ENCODE measurements around the gene SH3BP2. TPM values are rescaled to one million over a fixed set of nuclear protein-coding genes. Genes with fewer than 3 reads are reported as not detected.

The SH3BP2 gene
- 45.9 TPM for polyA plus RNA-seq
- long read RNA-seq, donor 1, partial matches to known transcripts: 0 of 2 reads
- long read RNA-seq, donor 1, other reads (novel, unspliced or antisense): 0 of 2 reads
- long read RNA-seq, donor 2, partial matches to known transcripts: 0 of 6 reads
- long read RNA-seq, donor 2, other reads (novel, unspliced or antisense): 0 of 6 reads
- long read RNA-seq, donor 3: 0 reads
- long read RNA-seq, donor 4, partial matches to known transcripts: 0 of 1 reads
- long read RNA-seq, donor 4, other reads (novel, unspliced or antisense): 0 of 1 reads
- long read RNA-seq, donor 5, partial matches to known transcripts: 0 of 5 reads
- long read RNA-seq, donor 5, other reads (novel, unspliced or antisense): 0 of 5 reads
- long read RNA-seq, donor 6, full-length matches to known transcripts: 4 of 20 reads
- long read RNA-seq, donor 6, partial matches to known transcripts: 16 of 20 reads
- long read RNA-seq, donor 6, other reads (novel, unspliced or antisense): 0 of 20 reads
- long read RNA-seq, donor 7: 0 reads
- long read RNA-seq, donor 8, partial matches to known transcripts: 29 of 37 reads
- long read RNA-seq, donor 8, other reads (novel, unspliced or antisense): 0 of 37 reads
- long read RNA-seq, donor 9, partial matches to known transcripts: 9 of 11 reads
- long read RNA-seq, donor 9, other reads (novel, unspliced or antisense): 0 of 11 reads
- long read RNA-seq, donor 10, partial matches to known transcripts: 11 of 16 reads
- long read RNA-seq, donor 10, other reads (novel, unspliced or antisense): 0 of 16 reads
- long read RNA-seq, donor 11, partial matches to known transcripts: 0 of 3 reads
- long read RNA-seq, donor 11, other reads (novel, unspliced or antisense): 0 of 3 reads

- no CpG with 5 or more reads among the region's 104 CpGs for WGBS (ENCODE audit: insufficient coverage, low lambda C conversion rate)
- DNase-seq: peak in 1 of 2 donors; percentile 76
- H3K36me3 ChIP-seq (ENCODE audit: control insufficient read depth, insufficient read depth, low read length): no peaks in the 10 kb centered on the region
These were observed at the start of gene SH3BP2 for GRCh38 chr4:2792711-2793585. Gene SH3BP2 (plus strand): TSS chr4:2793085. CDS start chr4:2820618, 27,533 bp downstream.

GRCh38 chr4:2743518-2744445 is 49.1 kb upstream of the SH3BP2 start:
- Histone ChIP-seq H3K4me1 (ENCODE audit: control insufficient read depth, insufficient read depth, low read length) (peaks cover 6% of the 10 kb centered on the region), H3K27me3 (ENCODE audit: control insufficient read depth, insufficient read depth, low read length) (no peaks in the 10 kb centered on the region), H3K4me3 (ENCODE audit: low read length) (no peak overlapping the region), H3K27ac (ENCODE audit: low read length) (no peak overlapping the region), H3K36me3 (ENCODE audit: control insufficient read depth, insufficient read depth, low read length) (peaks cover 58% of the 10 kb centered on the region), H3K9me3 (ENCODE audit: control insufficient read depth, low read depth, low read length) (no peaks in the 10 kb centered on the region)
- DNase-seq: peak in 1 of 2 donors; percentile 23
- WGBS (ENCODE audit: insufficient coverage, low lambda C conversion rate): 80% methylated on average over 1 of the region's 21 CpGs

More at GRCh38 chr4:2792711-2793585, at the start of gene SH3BP2:
- peaks cover 3% of the 10 kb centered on the region for H3K9me3 ChIP-seq (ENCODE audit: control insufficient read depth, low read depth, low read length)
- H3K27ac ChIP-seq (ENCODE audit: low read length): no peak within 1 kb of the TSS
- H3K4me3 ChIP-seq (ENCODE audit: low read length): peak within 1 kb of the TSS; percentile 54
- H3K4me1 ChIP-seq (ENCODE audit: control insufficient read depth, insufficient read depth, low read length): peaks cover 52% of the 10 kb centered on the region
- no peaks in the 10 kb centered on the region for H3K27me3 ChIP-seq (ENCODE audit: control insufficient read depth, insufficient read depth, low read length)

GRCh38 chr4:2744576-2745270 is 48.2 kb upstream of the SH3BP2 start:
- H3K27me3 ChIP-seq (ENCODE audit: control insufficient read depth, insufficient read depth, low read length): no peaks in the 10 kb centered on the region
- H3K27ac ChIP-seq (ENCODE audit: low read length): no peak overlapping the region
- DNase-seq: no peak
- H3K36me3 ChIP-seq (ENCODE audit: control insufficient read depth, insufficient read depth, low read length): peaks cover 58% of the 10 kb centered on the region
- WGBS (ENCODE audit: insufficient coverage, low lambda C conversion rate): no CpG with 5 or more reads among the region's 28 CpGs
- peaks cover 6% of the 10 kb centered on the region for H3K4me1 ChIP-seq (ENCODE audit: control insufficient read depth, insufficient read depth, low read length)
- no peak overlapping the region for H3K4me3 ChIP-seq (ENCODE audit: low read length)
- H3K9me3 ChIP-seq (ENCODE audit: control insufficient read depth, low read depth, low read length): no peaks in the 10 kb centered on the region

- no peak overlapping the region for H3K27ac ChIP-seq (ENCODE audit: low read length)
- peaks cover 58% of the 10 kb centered on the region for H3K36me3 ChIP-seq (ENCODE audit: control insufficient read depth, insufficient read depth, low read length)
- H3K9me3 ChIP-seq (ENCODE audit: control insufficient read depth, low read depth, low read length): no peaks in the 10 kb centered on the region
- no peak for DNase-seq
- no peak overlapping the region for H3K4me3 ChIP-seq (ENCODE audit: low read length)
- no peaks in the 10 kb centered on the region for H3K27me3 ChIP-seq (ENCODE audit: control insufficient read depth, insufficient read depth, low read length)
- no CpG with 5 or more reads among the region's 5 CpGs for WGBS (ENCODE audit: insufficient coverage, low lambda C conversion rate)
- peaks cover 6% of the 10 kb centered on the region for H3K4me1 ChIP-seq (ENCODE audit: control insufficient read depth, insufficient read depth, low read length)
These were observed 47.4 kb upstream of the SH3BP2 start for GRCh38 chr4:2745516-2745915.

- no CpG with 5 or more reads among the region's 21 CpGs for WGBS (ENCODE audit: insufficient coverage, low lambda C conversion rate)
- Histone ChIP-seq H3K27me3 (ENCODE audit: control insufficient read depth, insufficient read depth, low read length) (no peaks in the 10 kb centered on the region), H3K4me1 (ENCODE audit: control insufficient read depth, insufficient read depth, low read length) (peaks cover 6% of the 10 kb centered on the region), H3K27ac (ENCODE audit: low read length) (no peak overlapping the region), H3K36me3 (ENCODE audit: control insufficient read depth, insufficient read depth, low read length) (peaks cover 58% of the 10 kb centered on the region), H3K9me3 (ENCODE audit: control insufficient read depth, low read depth, low read length) (no peaks in the 10 kb centered on the region), H3K4me3 (ENCODE audit: low read length) (no peak overlapping the region)
- no peak for DNase-seq
These were observed 46.7 kb upstream of the SH3BP2 start for GRCh38 chr4:2745981-2746806.

- Histone ChIP-seq H3K27me3 (ENCODE audit: control insufficient read depth, insufficient read depth, low read length) (no peaks in the 10 kb centered on the region), H3K9me3 (ENCODE audit: control insufficient read depth, low read depth, low read length) (no peaks in the 10 kb centered on the region), H3K4me1 (ENCODE audit: control insufficient read depth, insufficient read depth, low read length) (peaks cover 6% of the 10 kb centered on the region), H3K27ac (ENCODE audit: low read length) (no peak overlapping the region), H3K36me3 (ENCODE audit: control insufficient read depth, insufficient read depth, low read length) (peaks cover 52% of the 10 kb centered on the region), H3K4me3 (ENCODE audit: low read length) (no peak overlapping the region)
- no peak for DNase-seq
- WGBS (ENCODE audit: insufficient coverage, low lambda C conversion rate): no CpG with 5 or more reads among the region's 16 CpGs
These were observed 45.8 kb upstream of the SH3BP2 start for GRCh38 chr4:2746891-2747695.

- Histone ChIP-seq H3K36me3 (ENCODE audit: control insufficient read depth, insufficient read depth, low read length) (peaks cover 22% of the 10 kb centered on the region), H3K4me1 (ENCODE audit: control insufficient read depth, insufficient read depth, low read length) (peaks cover 5% of the 10 kb centered on the region), H3K27ac (ENCODE audit: low read length) (no peak overlapping the region), H3K9me3 (ENCODE audit: control insufficient read depth, low read depth, low read length) (no peaks in the 10 kb centered on the region), H3K27me3 (ENCODE audit: control insufficient read depth, insufficient read depth, low read length) (no peaks in the 10 kb centered on the region), H3K4me3 (ENCODE audit: low read length) (no peak overlapping the region)
- no peak for DNase-seq
- WGBS (ENCODE audit: insufficient coverage, low lambda C conversion rate): no CpG with 5 or more reads among the region's 19 CpGs
These were observed 41.9 kb upstream of the SH3BP2 start for GRCh38 chr4:2750719-2751605.

Data from large intestine (tissue), 12 donors.